GM13977 (cell line): ENCODE results near the gene TYW1.
"Not testable (repeated sequence)": the region's sequence is repeated elsewhere in the genome, so short reads cannot be mapped to it uniquely, and the experiment has no call there.

Source experiments
- DNase-seq: peaks from one replicate; pipeline ENCODE4 v3.0.0; 2012; ENCODE audit warnings: low spot score
- in situ Hi-C: fragments of 300-500 bp; cut with MboI; formaldehyde crosslinking; loops from one replicate; pipeline ENCODE4 v1.12.0; 2022; ENCODE audit warnings: low sequenced_read_pairs, low pct_unique_long_range_greater_than_20kb, mixed read lengths, inconsistent platforms; ENCODE audit not compliant: unreplicated experiment
- TF ChIP-seq, protein P1 (sequence below): IDR thresholded peaks from 2 replicates; pipeline ENCODE4 v1.5.1; 2012; ENCODE audit warnings: mild to moderate bottlenecking, control low read depth; ENCODE audit not compliant: insufficient read depth; ENCODE audit errors: extremely low read depth, missing control alignments

The TYW1 gene

GRCh38 chr7:67205772-67206171, 209.1 kb downstream of the TYW1 start:
- DNase-seq, in situ Hi-C loops: not testable (repeated sequence)

- TF ChIP-seq, protein P1, sequence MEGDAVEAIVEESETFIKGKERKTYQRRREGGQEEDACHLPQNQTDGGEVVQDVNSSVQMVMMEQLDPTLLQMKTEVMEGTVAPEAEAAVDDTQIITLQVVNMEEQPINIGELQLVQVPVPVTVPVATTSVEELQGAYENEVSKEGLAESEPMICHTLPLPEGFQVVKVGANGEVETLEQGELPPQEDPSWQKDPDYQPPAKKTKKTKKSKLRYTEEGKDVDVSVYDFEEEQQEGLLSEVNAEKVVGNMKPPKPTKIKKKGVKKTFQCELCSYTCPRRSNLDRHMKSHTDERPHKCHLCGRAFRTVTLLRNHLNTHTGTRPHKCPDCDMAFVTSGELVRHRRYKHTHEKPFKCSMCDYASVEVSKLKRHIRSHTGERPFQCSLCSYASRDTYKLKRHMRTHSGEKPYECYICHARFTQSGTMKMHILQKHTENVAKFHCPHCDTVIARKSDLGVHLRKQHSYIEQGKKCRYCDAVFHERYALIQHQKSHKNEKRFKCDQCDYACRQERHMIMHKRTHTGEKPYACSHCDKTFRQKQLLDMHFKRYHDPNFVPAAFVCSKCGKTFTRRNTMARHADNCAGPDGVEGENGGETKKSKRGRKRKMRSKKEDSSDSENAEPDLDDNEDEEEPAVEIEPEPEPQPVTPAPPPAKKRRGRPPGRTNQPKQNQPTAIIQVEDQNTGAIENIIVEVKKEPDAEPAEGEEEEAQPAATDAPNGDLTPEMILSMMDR, result no peak
- in situ Hi-C loops, result no loop called here
- DNase-seq, result no peak
Measured at GRCh38 chr7:67206452-67206851, 209.8 kb downstream of the TYW1 start.

- in situ Hi-C loops, DNase-seq: not testable (repeated sequence)
Measured at GRCh38 chr7:67208656-67209055, 212.0 kb downstream of the TYW1 start.

- no peak for DNase-seq
- in situ Hi-C loops, result no loop called here
- TF ChIP-seq, protein P1, result no peak
Measured at GRCh38 chr7:67209256-67209655, 212.6 kb downstream of the TYW1 start.

GRCh38 chr7:67210567-67210966, 213.9 kb downstream of the TYW1 start:
- in situ Hi-C loops, result no loop called here
- DNase-seq, result no peak
- TF ChIP-seq, protein P1, result no peak

DNA sequence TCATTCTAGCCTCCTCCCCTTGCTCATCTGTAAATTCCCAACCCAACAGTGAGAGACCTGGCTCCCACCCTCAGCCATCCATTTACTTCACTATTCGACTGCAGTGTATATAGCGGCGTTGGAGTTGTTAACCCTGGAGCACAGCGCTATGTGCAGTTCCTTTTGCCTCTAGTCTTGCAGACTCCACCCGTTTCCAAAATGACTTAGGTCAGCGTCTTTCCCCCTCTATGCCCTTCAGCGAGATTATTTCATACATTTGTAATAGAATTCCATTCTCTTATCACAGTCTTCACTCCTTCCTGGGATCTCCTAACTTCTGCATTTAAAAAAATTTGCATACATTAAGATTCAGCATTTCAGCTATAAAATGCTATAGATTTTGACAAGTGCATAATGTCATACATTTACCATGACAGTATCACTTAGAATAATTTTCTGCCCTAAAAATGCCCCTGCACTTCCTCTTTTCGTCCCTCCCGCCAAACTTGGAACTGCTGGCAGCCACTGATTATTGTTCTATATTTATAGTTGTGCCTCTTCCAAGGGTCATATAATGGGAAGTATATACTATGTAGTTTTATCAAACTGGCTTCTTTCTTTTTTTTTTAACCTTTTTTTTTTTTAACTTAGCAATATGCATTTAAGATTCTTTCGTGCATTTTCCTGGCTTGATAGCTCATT, 215.2 kb downstream of the TYW1 start:
- in situ Hi-C loops, DNase-seq: not testable (repeated sequence)

- DNase-seq, in situ Hi-C loops: not testable (repeated sequence)
Measured at GRCh38 chr7:67213038-67213437, 216.4 kb downstream of the TYW1 start.

- DNase-seq, in situ Hi-C loops: not testable (repeated sequence)
Measured at GRCh38 chr7:67223551-67223950, 226.9 kb downstream of the TYW1 start.

DNA sequence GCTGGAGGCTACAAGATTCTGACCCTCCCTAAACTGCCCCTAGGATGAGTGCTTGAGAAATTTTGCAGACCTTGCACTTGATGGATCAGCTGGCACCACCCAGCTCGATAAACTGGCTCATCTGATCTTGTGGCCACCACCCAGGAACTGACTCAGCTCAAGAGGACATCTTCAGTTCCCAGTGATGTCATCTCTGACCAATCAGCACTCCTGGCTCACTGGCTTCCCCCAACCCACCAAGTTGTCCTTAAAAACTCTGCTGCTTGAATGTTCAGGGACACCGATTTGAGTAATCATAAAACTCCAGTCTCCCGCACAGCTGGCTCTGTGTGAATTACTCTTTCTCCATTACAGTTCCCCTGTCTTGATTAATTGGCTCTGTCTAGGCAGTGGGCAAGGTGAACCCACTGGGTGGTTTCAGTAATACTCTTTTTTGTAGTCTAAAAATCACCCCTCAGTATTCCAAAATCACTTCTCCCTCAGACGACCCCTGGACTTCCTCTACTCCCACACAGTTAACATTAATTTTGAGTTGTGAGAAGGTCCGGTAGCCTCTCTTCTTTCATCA, 229.8 kb downstream of the TYW1 start:
- in situ Hi-C loops, result not testable (repeated sequence)

GRCh38 chr7:67226967-67227366, 230.3 kb downstream of the TYW1 start:
- in situ Hi-C loops, DNase-seq: not testable (repeated sequence)

More for the DNA sequence above, 229.8 kb downstream of the TYW1 start:
- DNase-seq, result not testable (repeated sequence)

GRCh38 chr7:67229018-67229417, 232.4 kb downstream of the TYW1 start:
- in situ Hi-C loops, result not testable (repeated sequence)

DNA sequence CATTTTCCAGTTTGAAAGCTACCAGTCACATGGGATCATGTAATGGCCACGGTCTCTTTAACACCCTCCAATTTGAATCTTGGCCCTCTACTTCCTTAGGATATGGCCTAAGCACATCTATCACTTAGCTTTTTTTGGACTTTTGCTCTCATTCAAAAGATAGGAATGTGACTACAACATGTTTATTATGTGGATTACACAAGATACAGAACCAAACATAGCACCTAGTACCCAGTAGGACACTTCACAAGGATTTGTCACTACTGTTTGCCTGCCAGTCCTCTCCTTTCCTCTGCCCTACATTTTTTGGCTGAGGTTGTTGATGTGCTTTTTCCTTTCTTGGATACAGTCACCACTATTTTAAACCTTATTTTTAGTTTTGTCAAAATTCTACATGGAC, 233.4 kb downstream of the TYW1 start:
- in situ Hi-C loops, DNase-seq: not testable (repeated sequence)

More at GRCh38 chr7:67229018-67229417, 232.4 kb downstream of the TYW1 start:
- not testable (repeated sequence) for DNase-seq

DNA sequence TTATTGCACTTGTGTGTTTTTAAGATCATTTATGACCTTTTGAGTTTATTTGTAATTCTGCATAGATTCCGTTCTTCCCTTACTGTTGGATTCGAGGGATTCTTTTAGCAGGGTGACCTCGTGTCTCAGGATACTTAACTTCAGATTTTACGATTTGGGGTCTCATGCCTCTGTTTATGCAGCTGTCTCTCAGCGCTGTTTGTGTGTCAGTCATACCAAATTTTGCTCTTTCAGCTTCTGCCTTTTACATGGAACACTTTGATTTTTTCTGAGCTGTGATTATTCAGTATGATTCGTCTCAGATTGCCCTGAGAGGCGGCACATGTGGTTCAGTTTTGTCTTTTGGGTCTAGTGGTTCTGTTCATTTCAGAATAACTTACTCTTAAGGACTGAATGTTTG, 236.9 kb downstream of the TYW1 start:
- in situ Hi-C loops, DNase-seq: not testable (repeated sequence)

GRCh38 chr7:67236216-67236615, 239.6 kb downstream of the TYW1 start:
- DNase-seq, in situ Hi-C loops: not testable (repeated sequence)

DNA sequence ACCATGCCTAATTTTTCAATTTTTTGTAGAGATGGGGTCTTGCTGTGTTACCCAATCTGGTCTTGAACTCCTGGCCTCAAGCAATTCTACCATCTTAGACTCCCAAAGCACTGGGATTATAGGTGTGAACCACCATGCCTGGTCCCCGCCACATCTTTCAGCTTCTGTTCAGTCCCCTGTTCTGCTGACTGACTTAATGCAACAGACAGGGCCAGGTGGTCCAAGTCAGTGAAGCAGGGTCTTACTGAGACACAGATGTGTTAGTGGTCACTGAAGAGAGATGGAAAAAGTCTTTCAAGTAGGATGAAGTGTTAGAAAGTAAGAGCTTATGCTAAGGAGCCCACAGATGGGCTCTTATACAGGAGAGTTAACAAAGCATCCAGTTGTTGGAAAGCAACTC, 246.2 kb downstream of the TYW1 start:
- in situ Hi-C loops, result not testable (repeated sequence)

More for the DNA sequence above, 246.2 kb downstream of the TYW1 start:
- DNase-seq, result not testable (repeated sequence)
